Heart left ventricle (tissue), 16 donors: Measurements from ENCODE around the gene UMODL1. TPM values are rescaled to one million over a fixed set of nuclear protein-coding genes. Genes with fewer than 3 reads are reported as not detected.
A peak's percentile ranks its signal among the peaks of the same experiment; 100 is the strongest.

Source experiments
- ATAC-seq, 4 donors: fragments of 200-7000 bp; cut with Tn5 transposase; one replicate each; pipeline ENCODE4 v1.9.1; 2020 to 2022; ENCODE audit warnings: moderate library complexity in 4 of 4, mild to moderate bottlenecking in 3 of 4, moderate number of reproducible peaks in 1 of 4
- DNase-seq, 5 donors: peaks; one replicate each; pipeline ENCODE4 v3.0.0-alpha.2; 2020
- H3K27ac ChIP-seq, 12 donors: fragments of 200-600 bp; sonication (generic) in 4 of 12; one replicate each; pipeline versions ENCODE4 v1.5.0 to v1.8.0; 2016 to 2022; ENCODE audit warnings: mild to moderate bottlenecking in 2 of 12
- H3K27me3 ChIP-seq, 9 donors: fragments of 200-600 bp; sonication (generic) in 2 of 9; one replicate each; pipeline versions ENCODE4 v1.5.1 to v1.8.0; 2016 to 2022; ENCODE audit warnings: mild to moderate bottlenecking in 3 of 9
- H3K36me3 ChIP-seq, 9 donors: fragments of 200-600 bp; sonication (generic) in 2 of 9; one replicate each; pipeline versions ENCODE4 v1.5.0 to v1.8.0; 2018 to 2022; ENCODE audit warnings: mild to moderate bottlenecking in 2 of 9
- H3K4me1 ChIP-seq, 12 donors: fragments of 200-600 bp; sonication (generic) in 4 of 12; one replicate each; pipeline versions ENCODE4 v1.5.0 to v1.8.0; 2016 to 2022; ENCODE audit warnings: mild to moderate bottlenecking in 3 of 12
- H3K4me3 ChIP-seq, 12 donors: fragments of 200-600 bp; sonication (generic) in 4 of 12; one replicate each; pipeline versions ENCODE4 v1.5.0 to v1.8.0; 2017 to 2022; ENCODE audit warnings: mild to moderate bottlenecking in 9 of 12, moderate library complexity in 4 of 12
- H3K9me3 ChIP-seq, 12 donors: fragments of 200-600 bp; sonication (generic) in 4 of 12; one replicate each; pipeline versions ENCODE4 v1.5.0 to v1.8.0; 2016 to 2022; ENCODE audit warnings: mild to moderate bottlenecking in 1 of 12
- CTCF ChIP-seq, 12 donors: fragments of 200-600 bp; sonication (generic) in 4 of 12; IDR thresholded peaks; one replicate each; pipeline versions ENCODE4 v1.5.0 to v1.8.0; 2018 to 2022; ENCODE audit warnings: antibody characterized with exemption in 12 of 12, mild to moderate bottlenecking in 5 of 12
- POLR2A ChIP-seq, 2 donors: fragments of 450-650 bp; IDR thresholded peaks; one replicate each; pipeline ENCODE4 v1.6.1; 2017; ENCODE audit warnings: antibody characterized with exemption in 2 of 2, mild to moderate bottlenecking in 2 of 2, moderate library complexity in 2 of 2
- WGBS, 4 donors: extraction: QIAGEN DNeasy Blood & Tissue Kit in 2 of 4; methylation state at CpG; one replicate each; pipeline versions ENCODE4 v1.1.5 to v1.1.7; 2013 to 2018; 5-methylcytosine and 5-hydroxymethylcytosine counted together
- intact Hi-C, 10 donors: fragments of 100-400 bp; cut with DNase I; formaldehyde crosslinking; loops; one replicate each; pipeline versions ENCODE4 v1.11.1 to v1.14.2; 2022
- polyA plus RNA-seq, 2 donors: library from polyadenylated mRNA; stranded (reverse); fragments of 200-250 nt; gene quantifications; one replicate each; pipeline ENCODE4 v1.2.3, GENCODE V29; 2013
- total RNA-seq, 9 donors: library from RNA; depleted of rRNA in 2 of 9; stranded (reverse); fragments of >200 nt in 2 of 9; fragmentation: NEBNext Ultra II Directional in 3 of 9; extraction: Animal tissue kit (Norgen Biotek cat#: 25700) in 3 of 9; gene quantifications; one replicate each; pipeline versions ENCODE4 v1.1.0 to v1.2.4, GENCODE V29; 2016 to 2023
- donor health status: ischemic (EF 13 %, LVEDD 7.1; RV severe dilation, severe dysfunction).
- donor health status: healthy with polysubstance abuse.
- donor health status: DM: no; HTN: yes; CAD: no.
- donor health status: DM: no; HTN: no; CAD: no.
- donor health status: ischemic (EF 25% LVEDD 6.9; RV normal size, moderate dysfunction).
- donor health status: ischemic (EF 25% LVEDD 5.7; RV mildly dilated, moderate dysfunction).
- donor health status: healthy.
- donor health status: DM: yes; HTN: yes; CAD: no.
- donor health status: ischemic (EF 35%, LVEDD 5.7; RV mildly dilated, moderate dysfunction).
- donor health status: nonischemic (EF 11% LVEDD 7.7; RV severe dilation, severe dysfunction).
- donor health status: DM: yes; HTN: yes; CAD: no.
- donor health status: PGD.
- donor health status: ischemic (EF 29% LVEDD 5.4; RV normal size, mild dysfunction).
- donor health status: nonischemic (EF 23%, LVEDD 6.1; RV moderate dilation, normal function).

UMODL1 gene
- total and polyA plus RNA-seq, 11 donors: 0.07 to 0.19 TPM; not detected in 9

- Histone ChIP-seq H3K4me3 (no peak overlapping the region), H3K4me1 (peaks cover 0 to 8% (median 3%) of the 10 kb centered on the region in 12 donors), H3K27me3 (peaks cover 0 to 15% (median 0%) of the 10 kb centered on the region in 9 donors), H3K9me3 (no peaks in the 10 kb centered on the region), H3K36me3 (no peaks in the 10 kb centered on the region), H3K27ac (no peak overlapping the region)
- 79 to 87% (median 81%) methylated on average over 19 to 25 of the region's 25 CpGs for WGBS, 4 donors
- no peak for ATAC-seq
- TF ChIP-seq POLR2A (IDR thresholded peaks at IDR 0.05) (no peak), CTCF (IDR thresholded peaks at IDR 0.05) (no peak)
- peak in 1 of 5 donors; percentile 13 for DNase-seq
- intact Hi-C loops: loop anchor here in 5 of 10 donors (5.0 to 10.0 kb wide), 7 partner anchors 65 to 292 kb away; no protein-coding TSS in a partner anchor
These were observed 89.1 kb downstream of the UMODL1 start for GRCh38 chr21:42160111-42160721.

- WGBS, 4 donors: 92 to 100% (median 94%) methylated on average over 5 to 9 of the region's 9 CpGs
- intact Hi-C loops: loop anchor here in 5 of 10 donors (5.0 to 10.0 kb wide), 7 partner anchors 64 to 292 kb away; no protein-coding TSS in a partner anchor
- Histone ChIP-seq H3K9me3 (no peaks in the 10 kb centered on the region), H3K4me3 (no peak overlapping the region), H3K4me1 (peaks cover 0 to 9% (median 3%) of the 10 kb centered on the region in 12 donors), H3K36me3 (no peaks in the 10 kb centered on the region), H3K27me3 (peaks cover 0 to 13% (median 0%) of the 10 kb centered on the region in 9 donors), H3K27ac (no peak overlapping the region)
- TF ChIP-seq POLR2A (IDR thresholded peaks at IDR 0.05): no peak
- no peak for TF ChIP-seq CTCF (IDR thresholded peaks at IDR 0.05)
- ATAC-seq (no peak), DNase-seq (no peak)
These were observed 89.6 kb downstream of the UMODL1 start for GRCh38 chr21:42160765-42161164.

GRCh38 chr21:42161401-42161955 is 90.4 kb downstream of the UMODL1 start:
- DNase-seq (no peak), ATAC-seq (no peak)
- Histone ChIP-seq H3K27ac (no peak overlapping the region), H3K4me1 (peaks cover 0 to 9% (median 3%) of the 10 kb centered on the region in 12 donors), H3K9me3 (no peaks in the 10 kb centered on the region), H3K27me3 (peaks cover 0 to 11% (median 0%) of the 10 kb centered on the region in 9 donors), H3K4me3 (no peak overlapping the region), H3K36me3 (no peaks in the 10 kb centered on the region)
- WGBS, 4 donors: 71 to 79% (median 77%) methylated on average over 7 of the region's 7 CpGs
- intact Hi-C loops: loop anchor here in 5 of 10 donors (5.0 to 10.0 kb wide), 7 partner anchors 63 to 291 kb away; no protein-coding TSS in a partner anchor
- TF ChIP-seq CTCF (IDR thresholded peaks at IDR 0.05): no peak

GRCh38 chr21:42161956-42162681 is 91.0 kb downstream of the UMODL1 start:
- WGBS, 4 donors: 62 to 69% (median 64%) methylated on average over 15 of the region's 15 CpGs
- no peak overlapping the region for H3K4me3 ChIP-seq
- peaks cover 0 to 5% (median 0%) of the 10 kb centered on the region in 9 donors for H3K27me3 ChIP-seq
- no peak overlapping the region for H3K27ac ChIP-seq
- H3K9me3 ChIP-seq: no peaks in the 10 kb centered on the region
- ATAC-seq: no peak
- TF ChIP-seq CTCF (IDR thresholded peaks at IDR 0.05): no peak
- no peak for TF ChIP-seq POLR2A (IDR thresholded peaks at IDR 0.05)
- H3K4me1 ChIP-seq: peaks cover 0 to 9% (median under 1%) of the 10 kb centered on the region in 12 donors
- intact Hi-C loops: loop anchor here in 5 of 10 donors (5.0 to 10.0 kb wide), 7 partner anchors 63 to 290 kb away; no protein-coding TSS in a partner anchor
- DNase-seq: peak in 2 of 5 donors; percentile 15 to 51
- H3K36me3 ChIP-seq: no peaks in the 10 kb centered on the region
